H9 (cell line): ENCODE results near the gene AKT3. TPM values are rescaled to one million over a fixed set of nuclear protein-coding genes. Genes with fewer than 3 reads are reported as not detected.

Experiments used
- DNase-seq: peaks from one replicate; pipeline ENCODE4 v3.0.0-alpha.2; 2017
- H2AFZ ChIP-seq: one replicate; pipeline ENCODE4 v1.6.1; 2013; ENCODE audit warnings: mild to moderate bottlenecking, low read length, control low read depth, moderate library complexity
- H2AK5ac ChIP-seq: 2 replicates; pipeline ENCODE4 v1.6.1; 2013; ENCODE audit warnings: low read length, control low read depth, mixed read lengths; ENCODE audit not compliant: insufficient read length
- H2BK120ac ChIP-seq: one replicate; pipeline ENCODE4 v1.6.1; 2013; ENCODE audit warnings: low read depth, mild to moderate bottlenecking, low read length, control low read depth, inconsistent platforms; ENCODE audit not compliant: poor library complexity, severe bottlenecking
- H2BK12ac ChIP-seq: 2 replicates; pipeline ENCODE4 v1.6.1; 2013; ENCODE audit warnings: low read length, control low read depth, mixed read lengths, low read depth; ENCODE audit not compliant: insufficient read length
- H2BK15ac ChIP-seq: 2 replicates; pipeline ENCODE4 v1.6.1; 2013; ENCODE audit warnings: low read depth, low read length, control low read depth
- H2BK20ac ChIP-seq: one replicate; pipeline ENCODE4 v1.6.1; 2013; ENCODE audit warnings: low read depth, mild to moderate bottlenecking, low read length, control low read depth, inconsistent platforms; ENCODE audit not compliant: poor library complexity, severe bottlenecking
- H2BK5ac ChIP-seq: 2 replicates; pipeline ENCODE4 v1.6.1; 2013; ENCODE audit warnings: low read length, control low read depth, mixed read lengths; ENCODE audit not compliant: insufficient read length
- H3K14ac ChIP-seq: 2 replicates; pipeline ENCODE4 v1.6.1; 2013; ENCODE audit warnings: low read length, control low read depth; ENCODE audit not compliant: insufficient read depth
- H3K18ac ChIP-seq: 2 replicates; pipeline ENCODE4 v1.6.1; 2013; ENCODE audit warnings: low read depth, mild to moderate bottlenecking, mixed read lengths, low read length, control low read depth; ENCODE audit not compliant: insufficient read length
- H3K23ac ChIP-seq: 2 replicates; pipeline ENCODE4 v1.6.1; 2013; ENCODE audit warnings: low read length, control low read depth, mixed read lengths, low read depth; ENCODE audit not compliant: insufficient read length
- H3K23me2 ChIP-seq: 2 replicates; pipeline ENCODE4 v1.6.1; 2013; ENCODE audit warnings: low read depth, mild to moderate bottlenecking, mixed read lengths, low read length, control low read depth; ENCODE audit not compliant: insufficient read length, poor library complexity, severe bottlenecking
- H3K27ac ChIP-seq: 2 replicates; pipeline ENCODE4 v1.5.1; 2013; ENCODE audit warnings: low read length, control low read depth, mixed read lengths, low read depth; ENCODE audit not compliant: insufficient read length
- H3K27me3 ChIP-seq: 2 replicates; pipeline ENCODE4 v1.6.1; 2013; ENCODE audit warnings: low read length, control low read depth, inconsistent platforms; ENCODE audit not compliant: insufficient read depth
- H3K4ac ChIP-seq: 2 replicates; pipeline ENCODE4 v1.6.1; 2013; ENCODE audit warnings: low read depth, mild to moderate bottlenecking, control low read depth, inconsistent platforms, low read length, moderate library complexity
- H3K4me1 ChIP-seq: 2 replicates; pipeline ENCODE4 v1.6.1; 2013; ENCODE audit warnings: low read length, control low read depth, inconsistent platforms; ENCODE audit not compliant: insufficient read depth
- H3K4me2 ChIP-seq: 2 replicates; pipeline ENCODE4 v1.6.1; 2013; ENCODE audit warnings: low read length, control low read depth, mixed read lengths; ENCODE audit not compliant: insufficient read length, insufficient read depth
- H3K56ac ChIP-seq: 2 replicates; pipeline ENCODE4 v1.6.1; 2013; ENCODE audit warnings: low read depth, mild to moderate bottlenecking, mixed read lengths, low read length, control low read depth; ENCODE audit not compliant: insufficient read length
- H3K79me1 ChIP-seq: 2 replicates; pipeline ENCODE4 v1.6.1; 2013; ENCODE audit warnings: low read depth, mild to moderate bottlenecking, moderate library complexity, low read length, control low read depth, inconsistent platforms; ENCODE audit not compliant: insufficient read depth, poor library complexity, severe bottlenecking
- H3K79me2 ChIP-seq: 2 replicates; pipeline ENCODE4 v1.6.1; 2013; ENCODE audit warnings: low read length, control low read depth, inconsistent platforms; ENCODE audit not compliant: insufficient read depth
- H3K9ac ChIP-seq: 2 replicates; pipeline ENCODE4 v1.6.1; 2013; ENCODE audit warnings: low read length, control low read depth, mixed read lengths; ENCODE audit not compliant: insufficient read length; ENCODE audit errors: extremely low read depth
- H3K9me3 ChIP-seq: one replicate; pipeline ENCODE4 v1.6.1; 2013; ENCODE audit warnings: low read depth, low read length, inconsistent platforms; ENCODE audit not compliant: control insufficient read depth
- H3T11ph ChIP-seq: one replicate; pipeline ENCODE4 v1.6.1; 2013; ENCODE audit warnings: mild to moderate bottlenecking, low read length, control low read depth, inconsistent platforms
- H4K20me1 ChIP-seq: one replicate; pipeline ENCODE4 v1.6.1; 2013; ENCODE audit not compliant: control insufficient read depth, insufficient read length, insufficient read depth
- H4K5ac ChIP-seq: 2 replicates; pipeline ENCODE4 v1.6.1; 2013; ENCODE audit warnings: low read depth, mild to moderate bottlenecking, mixed read lengths, low read length, control low read depth; ENCODE audit not compliant: insufficient read length
- H4K8ac ChIP-seq: replicated peaks from 2 replicates; pipeline ENCODE4 v1.6.1; 2013; ENCODE audit warnings: low read length, control low read depth, mixed read lengths, low read depth; ENCODE audit not compliant: insufficient read length
- H4K91ac ChIP-seq: 2 replicates; pipeline ENCODE4 v1.6.1; 2013; ENCODE audit warnings: low read depth, mild to moderate bottlenecking, moderate library complexity, mixed read lengths, low read length, control low read depth; ENCODE audit not compliant: insufficient read length
- H3K27ac Mint-ChIP-seq, 3 experiments: 2 replicates in 2 of 3; 3 replicates in 1 of 3; pipeline ENCODE4 v1.8.0; 2020 to 2021; ENCODE audit warnings: mixed read lengths in 3 of 3, mild to moderate bottlenecking in 1 of 3, moderate library complexity in 1 of 3
- H3K27me3 Mint-ChIP-seq: 2 replicates; pipeline ENCODE4 v1.8.0; 2021; ENCODE audit warnings: low read depth, mild to moderate bottlenecking, moderate library complexity, mixed read lengths
- H3K36me3 Mint-ChIP-seq, 3 experiments: 2 replicates in 2 of 3; 3 replicates in 1 of 3; pipeline ENCODE4 v1.8.0; 2020 to 2021; ENCODE audit warnings: low read depth in 3 of 3, mixed read lengths in 3 of 3; ENCODE audit not compliant: insufficient read depth in 1 of 3
- H3K4me1 Mint-ChIP-seq, 2 experiments: 2 replicates each; pipeline ENCODE4 v1.8.0; 2020; ENCODE audit warnings: mixed read lengths in 2 of 2
- H3K4me3 Mint-ChIP-seq, 2 experiments: 2 replicates in 1 of 2; 3 replicates in 1 of 2; pipeline ENCODE4 v1.8.0; 2020 to 2021; ENCODE audit warnings: mild to moderate bottlenecking in 2 of 2, mixed read lengths in 2 of 2, moderate library complexity in 1 of 2
- H3K9me3 Mint-ChIP-seq, 2 experiments: 2 replicates in 1 of 2; 3 replicates in 1 of 2; pipeline ENCODE4 v1.8.0; 2020; ENCODE audit warnings: mild to moderate bottlenecking in 2 of 2, mixed read lengths in 2 of 2, moderate library complexity in 1 of 2
- WGBS: extraction: QIAGEN DNeasy Blood & Tissue Kit; methylation state at CpG from one replicate; pipeline ENCODE4 v1.1.7; 2013; ENCODE audit warnings: missing lambda C conversion rate, low lambda C conversion rate, mixed read lengths; ENCODE audit not compliant: insufficient read length; ENCODE audit errors: extremely low coverage; 5-methylcytosine and 5-hydroxymethylcytosine counted together
- total RNA-seq: library from RNA; stranded (reverse); gene quantifications from 2 replicates; pipeline ENCODE4 v1.2.1, GENCODE V29; 2021
- TF ChIP-seq, protein P1 (sequence below): fragments of 200-600 bp; sonication (generic); conservative IDR thresholded peaks from 3 replicates; pipeline ENCODE4 v1.8.0; 2021; ENCODE audit warnings: antibody characterized with exemption, mild to moderate bottlenecking

Gene AKT3
- total RNA-seq, 1 experiment from 2014 or later, result 27.8 TPM

DNA sequence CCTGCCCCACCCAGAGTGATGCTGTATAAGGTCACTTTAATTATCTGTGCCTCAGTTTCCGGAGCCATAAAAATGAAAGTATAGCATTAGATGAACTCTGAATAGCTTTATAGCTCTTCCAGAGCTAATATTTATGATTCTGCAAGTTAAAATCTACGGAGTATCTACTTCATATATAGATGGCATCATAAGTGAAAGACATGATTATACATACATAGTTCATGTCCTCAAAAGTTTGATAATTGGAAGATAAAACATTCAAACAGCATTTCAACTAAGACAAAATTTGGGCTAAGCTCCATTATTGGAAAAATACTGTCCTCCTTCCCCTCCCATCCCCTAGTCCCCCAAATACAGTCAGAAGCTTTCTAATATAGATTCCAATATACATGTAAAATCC, 4.2 kb downstream of the AKT3 start:
- DNase-seq, result no peak
- Histone ChIP-seq H3K79me1 (no peaks in the 10 kb centered on the region), H2BK15ac (no peak overlapping the region), H3K23me2 (no peaks in the 10 kb centered on the region), H2BK5ac (no peak overlapping the region), H3K4me2 (no peak overlapping the region), H4K20me1 (no peaks in the 10 kb centered on the region), H3K9me3 (no peaks in the 10 kb centered on the region), H2BK120ac (no peak overlapping the region), H2BK12ac (no peak overlapping the region), H4K91ac (no peak overlapping the region), H3T11ph (no peak overlapping the region), H2BK20ac (no peak overlapping the region), H3K56ac (no peak overlapping the region), H3K27me3 (no peaks in the 10 kb centered on the region), H2AFZ (no peak overlapping the region), H3K18ac (no peak overlapping the region), H3K23ac (no peak overlapping the region), H4K5ac (no peak overlapping the region), H3K79me2 (no peaks in the 10 kb centered on the region; the same call in 1 of the 2 replicates), H3K4me1 (no peaks in the 10 kb centered on the region), H3K14ac (no peak overlapping the region), H2AK5ac (no peak overlapping the region), H3K9ac (no peak overlapping the region), H3K4ac (no peak overlapping the region), H3K27ac (no peak overlapping the region), H4K8ac (no peak overlapping the region)
- H3K36me3 Mint-ChIP-seq, result peaks cover 0 to 4% (median 2%) of the 10 kb centered on the region in 3 experiments; a peak in 2 of 7 replicates
- peaks cover 13 to 15% of the 10 kb centered on the region in 2 experiments for H3K4me1 Mint-ChIP-seq
- H3K9me3 Mint-ChIP-seq, result no peaks in the 10 kb centered on the region; a peak in 1 of 5 replicates
- no CpG with 5 or more reads among the region's 2 CpGs for WGBS
- no peak overlapping the region for H3K27ac Mint-ChIP-seq
- no peaks in the 10 kb centered on the region for H3K27me3 Mint-ChIP-seq
- no peak overlapping the region for H3K4me3 Mint-ChIP-seq
- TF ChIP-seq, protein P1, sequence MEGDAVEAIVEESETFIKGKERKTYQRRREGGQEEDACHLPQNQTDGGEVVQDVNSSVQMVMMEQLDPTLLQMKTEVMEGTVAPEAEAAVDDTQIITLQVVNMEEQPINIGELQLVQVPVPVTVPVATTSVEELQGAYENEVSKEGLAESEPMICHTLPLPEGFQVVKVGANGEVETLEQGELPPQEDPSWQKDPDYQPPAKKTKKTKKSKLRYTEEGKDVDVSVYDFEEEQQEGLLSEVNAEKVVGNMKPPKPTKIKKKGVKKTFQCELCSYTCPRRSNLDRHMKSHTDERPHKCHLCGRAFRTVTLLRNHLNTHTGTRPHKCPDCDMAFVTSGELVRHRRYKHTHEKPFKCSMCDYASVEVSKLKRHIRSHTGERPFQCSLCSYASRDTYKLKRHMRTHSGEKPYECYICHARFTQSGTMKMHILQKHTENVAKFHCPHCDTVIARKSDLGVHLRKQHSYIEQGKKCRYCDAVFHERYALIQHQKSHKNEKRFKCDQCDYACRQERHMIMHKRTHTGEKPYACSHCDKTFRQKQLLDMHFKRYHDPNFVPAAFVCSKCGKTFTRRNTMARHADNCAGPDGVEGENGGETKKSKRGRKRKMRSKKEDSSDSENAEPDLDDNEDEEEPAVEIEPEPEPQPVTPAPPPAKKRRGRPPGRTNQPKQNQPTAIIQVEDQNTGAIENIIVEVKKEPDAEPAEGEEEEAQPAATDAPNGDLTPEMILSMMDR, result no peak
